H9 (cell line): ENCODE results near the gene AIF1. TPM values are rescaled to one million over a fixed set of nuclear protein-coding genes. Genes with fewer than 3 reads are reported as not detected.

ENCODE experiments used
- DNase-seq: peaks from one replicate; pipeline ENCODE4 v3.0.0-alpha.2; 2017
- H2AFZ ChIP-seq: one replicate; pipeline ENCODE4 v1.6.1; 2013; ENCODE audit warnings: mild to moderate bottlenecking, low read length, control low read depth, moderate library complexity
- H2AK5ac ChIP-seq: 2 replicates; pipeline ENCODE4 v1.6.1; 2013; ENCODE audit warnings: low read length, control low read depth, mixed read lengths; ENCODE audit not compliant: insufficient read length
- H2BK120ac ChIP-seq: one replicate; pipeline ENCODE4 v1.6.1; 2013; ENCODE audit warnings: low read depth, mild to moderate bottlenecking, low read length, control low read depth, inconsistent platforms; ENCODE audit not compliant: poor library complexity, severe bottlenecking
- H2BK12ac ChIP-seq: 2 replicates; pipeline ENCODE4 v1.6.1; 2013; ENCODE audit warnings: low read length, control low read depth, mixed read lengths, low read depth; ENCODE audit not compliant: insufficient read length
- H2BK15ac ChIP-seq: 2 replicates; pipeline ENCODE4 v1.6.1; 2013; ENCODE audit warnings: low read depth, low read length, control low read depth
- H2BK20ac ChIP-seq: one replicate; pipeline ENCODE4 v1.6.1; 2013; ENCODE audit warnings: low read depth, mild to moderate bottlenecking, low read length, control low read depth, inconsistent platforms; ENCODE audit not compliant: poor library complexity, severe bottlenecking
- H2BK5ac ChIP-seq: 2 replicates; pipeline ENCODE4 v1.6.1; 2013; ENCODE audit warnings: low read length, control low read depth, mixed read lengths; ENCODE audit not compliant: insufficient read length
- H3K14ac ChIP-seq: 2 replicates; pipeline ENCODE4 v1.6.1; 2013; ENCODE audit warnings: low read length, control low read depth; ENCODE audit not compliant: insufficient read depth
- H3K18ac ChIP-seq: 2 replicates; pipeline ENCODE4 v1.6.1; 2013; ENCODE audit warnings: low read depth, mild to moderate bottlenecking, mixed read lengths, low read length, control low read depth; ENCODE audit not compliant: insufficient read length
- H3K23ac ChIP-seq: 2 replicates; pipeline ENCODE4 v1.6.1; 2013; ENCODE audit warnings: low read length, control low read depth, mixed read lengths, low read depth; ENCODE audit not compliant: insufficient read length
- H3K23me2 ChIP-seq: 2 replicates; pipeline ENCODE4 v1.6.1; 2013; ENCODE audit warnings: low read depth, mild to moderate bottlenecking, mixed read lengths, low read length, control low read depth; ENCODE audit not compliant: insufficient read length, poor library complexity, severe bottlenecking
- H3K27ac ChIP-seq: 2 replicates; pipeline ENCODE4 v1.5.1; 2013; ENCODE audit warnings: low read length, control low read depth, mixed read lengths, low read depth; ENCODE audit not compliant: insufficient read length
- H3K27me3 ChIP-seq: 2 replicates; pipeline ENCODE4 v1.6.1; 2013; ENCODE audit warnings: low read length, control low read depth, inconsistent platforms; ENCODE audit not compliant: insufficient read depth
- H3K4ac ChIP-seq: 2 replicates; pipeline ENCODE4 v1.6.1; 2013; ENCODE audit warnings: low read depth, mild to moderate bottlenecking, control low read depth, inconsistent platforms, low read length, moderate library complexity
- H3K4me1 ChIP-seq: 2 replicates; pipeline ENCODE4 v1.6.1; 2013; ENCODE audit warnings: low read length, control low read depth, inconsistent platforms; ENCODE audit not compliant: insufficient read depth
- H3K4me2 ChIP-seq: 2 replicates; pipeline ENCODE4 v1.6.1; 2013; ENCODE audit warnings: low read length, control low read depth, mixed read lengths; ENCODE audit not compliant: insufficient read length, insufficient read depth
- H3K56ac ChIP-seq: 2 replicates; pipeline ENCODE4 v1.6.1; 2013; ENCODE audit warnings: low read depth, mild to moderate bottlenecking, mixed read lengths, low read length, control low read depth; ENCODE audit not compliant: insufficient read length
- H3K79me1 ChIP-seq: 2 replicates; pipeline ENCODE4 v1.6.1; 2013; ENCODE audit warnings: low read depth, mild to moderate bottlenecking, moderate library complexity, low read length, control low read depth, inconsistent platforms; ENCODE audit not compliant: insufficient read depth, poor library complexity, severe bottlenecking
- H3K79me2 ChIP-seq: 2 replicates; pipeline ENCODE4 v1.6.1; 2013; ENCODE audit warnings: low read length, control low read depth, inconsistent platforms; ENCODE audit not compliant: insufficient read depth
- H3K9ac ChIP-seq: 2 replicates; pipeline ENCODE4 v1.6.1; 2013; ENCODE audit warnings: low read length, control low read depth, mixed read lengths; ENCODE audit not compliant: insufficient read length; ENCODE audit errors: extremely low read depth
- H3K9me3 ChIP-seq: one replicate; pipeline ENCODE4 v1.6.1; 2013; ENCODE audit warnings: low read depth, low read length, inconsistent platforms; ENCODE audit not compliant: control insufficient read depth
- H3T11ph ChIP-seq: one replicate; pipeline ENCODE4 v1.6.1; 2013; ENCODE audit warnings: mild to moderate bottlenecking, low read length, control low read depth, inconsistent platforms
- H4K20me1 ChIP-seq: one replicate; pipeline ENCODE4 v1.6.1; 2013; ENCODE audit not compliant: control insufficient read depth, insufficient read length, insufficient read depth
- H4K5ac ChIP-seq: 2 replicates; pipeline ENCODE4 v1.6.1; 2013; ENCODE audit warnings: low read depth, mild to moderate bottlenecking, mixed read lengths, low read length, control low read depth; ENCODE audit not compliant: insufficient read length
- H4K8ac ChIP-seq: replicated peaks from 2 replicates; pipeline ENCODE4 v1.6.1; 2013; ENCODE audit warnings: low read length, control low read depth, mixed read lengths, low read depth; ENCODE audit not compliant: insufficient read length
- H4K91ac ChIP-seq: 2 replicates; pipeline ENCODE4 v1.6.1; 2013; ENCODE audit warnings: low read depth, mild to moderate bottlenecking, moderate library complexity, mixed read lengths, low read length, control low read depth; ENCODE audit not compliant: insufficient read length
- H3K27ac Mint-ChIP-seq, 3 experiments: 2 replicates in 2 of 3; 3 replicates in 1 of 3; pipeline ENCODE4 v1.8.0; 2020 to 2021; ENCODE audit warnings: mixed read lengths in 3 of 3, mild to moderate bottlenecking in 1 of 3, moderate library complexity in 1 of 3
- H3K27me3 Mint-ChIP-seq: 2 replicates; pipeline ENCODE4 v1.8.0; 2021; ENCODE audit warnings: low read depth, mild to moderate bottlenecking, moderate library complexity, mixed read lengths
- H3K36me3 Mint-ChIP-seq, 3 experiments: 2 replicates in 2 of 3; 3 replicates in 1 of 3; pipeline ENCODE4 v1.8.0; 2020 to 2021; ENCODE audit warnings: low read depth in 3 of 3, mixed read lengths in 3 of 3; ENCODE audit not compliant: insufficient read depth in 1 of 3
- H3K4me1 Mint-ChIP-seq, 2 experiments: 2 replicates each; pipeline ENCODE4 v1.8.0; 2020; ENCODE audit warnings: mixed read lengths in 2 of 2
- H3K4me3 Mint-ChIP-seq, 2 experiments: 2 replicates in 1 of 2; 3 replicates in 1 of 2; pipeline ENCODE4 v1.8.0; 2020 to 2021; ENCODE audit warnings: mild to moderate bottlenecking in 2 of 2, mixed read lengths in 2 of 2, moderate library complexity in 1 of 2
- H3K9me3 Mint-ChIP-seq, 2 experiments: 2 replicates in 1 of 2; 3 replicates in 1 of 2; pipeline ENCODE4 v1.8.0; 2020; ENCODE audit warnings: mild to moderate bottlenecking in 2 of 2, mixed read lengths in 2 of 2, moderate library complexity in 1 of 2
- WGBS: extraction: QIAGEN DNeasy Blood & Tissue Kit; methylation state at CpG from one replicate; pipeline ENCODE4 v1.1.7; 2013; ENCODE audit warnings: missing lambda C conversion rate, low lambda C conversion rate, mixed read lengths; ENCODE audit not compliant: insufficient read length; ENCODE audit errors: extremely low coverage; 5-methylcytosine and 5-hydroxymethylcytosine counted together
- total RNA-seq: library from RNA; stranded (reverse); gene quantifications from 2 replicates; pipeline ENCODE4 v1.2.1, GENCODE V29; 2021
- TF ChIP-seq, protein P1 (sequence below): fragments of 200-600 bp; sonication (generic); conservative IDR thresholded peaks from 3 replicates; pipeline ENCODE4 v1.8.0; 2021; ENCODE audit warnings: antibody characterized with exemption, mild to moderate bottlenecking

The AIF1 gene
- total RNA-seq, 1 experiment from 2014 or later, result 4.2 TPM

DNA sequence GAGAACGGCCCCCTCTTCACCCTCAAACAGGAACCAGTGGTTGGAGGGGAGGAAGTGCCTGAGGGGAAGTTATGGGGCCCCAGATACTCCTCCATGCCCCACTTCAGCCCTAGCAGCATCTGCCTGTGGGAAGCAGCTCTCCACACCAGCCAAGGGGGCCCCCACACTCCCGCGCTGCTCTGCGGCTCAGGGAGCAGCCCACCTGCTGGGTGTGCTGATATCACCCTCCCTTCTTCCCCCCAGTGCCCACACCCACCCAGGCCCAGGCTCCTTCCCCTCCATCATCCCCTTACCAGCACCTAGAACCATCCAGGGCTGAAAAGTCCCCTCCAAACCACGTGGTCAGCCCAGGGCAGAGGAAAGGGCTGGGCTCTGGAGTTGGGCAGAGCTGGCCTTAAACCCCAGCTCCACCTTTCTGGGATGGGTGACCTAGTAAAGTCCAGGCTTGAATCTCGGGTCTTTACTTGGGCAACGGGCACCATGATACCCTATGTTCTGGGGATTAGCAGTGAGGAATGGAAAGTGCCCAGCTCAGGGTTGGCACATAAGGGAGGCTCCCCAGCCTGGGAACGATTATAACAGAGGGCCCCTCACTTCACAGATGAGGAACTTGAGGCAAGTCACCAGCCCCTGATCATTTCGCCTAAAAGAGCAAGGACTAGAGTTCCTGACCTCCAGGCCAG is 28.3 kb upstream of the AIF1 start:
- no peak overlapping the region for H3K4me2 ChIP-seq
- no peak overlapping the region; a peak in 1 of 7 replicates for H3K27ac Mint-ChIP-seq
- H3K4me1 Mint-ChIP-seq, result peaks cover 14 to 25% of the 10 kb centered on the region in 2 experiments

More for the DNA sequence above, 28.3 kb upstream of the AIF1 start:
- H3K14ac ChIP-seq, result no peak overlapping the region
- H3K23ac ChIP-seq, result no peak overlapping the region
- no peak overlapping the region for H3K4ac ChIP-seq
- no peak overlapping the region for H2AFZ ChIP-seq
- no peak overlapping the region for H3K18ac ChIP-seq
- H2BK15ac ChIP-seq, result no peak overlapping the region
- H2BK12ac ChIP-seq, result no peak overlapping the region
- no peak overlapping the region for H3K56ac ChIP-seq
- no peak overlapping the region for H4K8ac ChIP-seq
- no peak overlapping the region for H3K9ac ChIP-seq
- no peaks in the 10 kb centered on the region for H3K79me2 ChIP-seq
- H3T11ph ChIP-seq, result no peak overlapping the region
- TF ChIP-seq, protein P1, sequence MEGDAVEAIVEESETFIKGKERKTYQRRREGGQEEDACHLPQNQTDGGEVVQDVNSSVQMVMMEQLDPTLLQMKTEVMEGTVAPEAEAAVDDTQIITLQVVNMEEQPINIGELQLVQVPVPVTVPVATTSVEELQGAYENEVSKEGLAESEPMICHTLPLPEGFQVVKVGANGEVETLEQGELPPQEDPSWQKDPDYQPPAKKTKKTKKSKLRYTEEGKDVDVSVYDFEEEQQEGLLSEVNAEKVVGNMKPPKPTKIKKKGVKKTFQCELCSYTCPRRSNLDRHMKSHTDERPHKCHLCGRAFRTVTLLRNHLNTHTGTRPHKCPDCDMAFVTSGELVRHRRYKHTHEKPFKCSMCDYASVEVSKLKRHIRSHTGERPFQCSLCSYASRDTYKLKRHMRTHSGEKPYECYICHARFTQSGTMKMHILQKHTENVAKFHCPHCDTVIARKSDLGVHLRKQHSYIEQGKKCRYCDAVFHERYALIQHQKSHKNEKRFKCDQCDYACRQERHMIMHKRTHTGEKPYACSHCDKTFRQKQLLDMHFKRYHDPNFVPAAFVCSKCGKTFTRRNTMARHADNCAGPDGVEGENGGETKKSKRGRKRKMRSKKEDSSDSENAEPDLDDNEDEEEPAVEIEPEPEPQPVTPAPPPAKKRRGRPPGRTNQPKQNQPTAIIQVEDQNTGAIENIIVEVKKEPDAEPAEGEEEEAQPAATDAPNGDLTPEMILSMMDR, result no peak
- H3K27ac ChIP-seq, result no peak overlapping the region
- H3K23me2 ChIP-seq, result peaks cover 2% of the 10 kb centered on the region
- no peak overlapping the region for H4K5ac ChIP-seq
- H3K27me3 ChIP-seq, result no peaks in the 10 kb centered on the region
- H3K36me3 Mint-ChIP-seq, result no peaks in the 10 kb centered on the region
- H3K9me3 Mint-ChIP-seq, result no peaks in the 10 kb centered on the region
- no peak for DNase-seq
- no peak overlapping the region for H2BK20ac ChIP-seq
- no peaks in the 10 kb centered on the region for H3K79me1 ChIP-seq
- H2BK5ac ChIP-seq, result no peak overlapping the region
- H2BK120ac ChIP-seq, result no peak overlapping the region
- peaks cover 2% of the 10 kb centered on the region; the same call in 1 of the 2 replicates for H3K4me1 ChIP-seq
- H3K27me3 Mint-ChIP-seq, result peaks cover 15% of the 10 kb centered on the region
- no CpG with 5 or more reads among the region's 9 CpGs for WGBS
- no peak overlapping the region for H3K4me3 Mint-ChIP-seq
- no peaks in the 10 kb centered on the region for H4K20me1 ChIP-seq
- H4K91ac ChIP-seq, result no peak overlapping the region
- no peak overlapping the region for H2AK5ac ChIP-seq
- no peaks in the 10 kb centered on the region for H3K9me3 ChIP-seq
